ENCODE results near the gene TTC7B. TPM values are rescaled to one million over a fixed set of nuclear protein-coding genes. Genes with fewer than 3 reads are reported as not detected.

Gene TTC7B
- total RNA-seq, 2 experiments from 2014 or later: 1.2 to 1.3 TPM

DNA sequence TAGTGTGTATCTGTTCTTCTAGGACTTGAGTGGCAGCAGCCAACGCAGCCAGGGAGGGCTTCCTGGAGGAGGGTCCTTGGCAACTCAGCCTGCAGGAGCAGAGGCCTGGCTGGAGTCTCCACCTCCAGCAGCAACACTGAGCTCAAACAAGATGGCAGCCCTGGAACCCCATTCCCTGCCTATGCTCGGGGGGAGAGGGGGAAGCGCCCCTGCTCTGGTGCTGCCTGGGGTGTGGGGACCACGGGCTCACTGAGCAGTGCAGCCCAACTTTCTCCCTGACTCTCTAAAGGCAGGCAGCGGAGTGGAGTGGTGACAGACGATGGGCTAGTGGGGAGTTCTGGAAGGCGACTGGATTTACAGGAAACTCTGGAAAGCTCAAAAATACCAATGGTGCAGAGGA, 258.7 kb downstream of the TTC7B start:
- ATAC-seq (ENCODE audit: poor library complexity): no peak
- Mint-ChIP-seq H3K27ac (no peak overlapping the region), H3K9me3 (no peaks in the 10 kb centered on the region), H3K4me1 (ENCODE audit: low read depth) (no peaks in the 10 kb centered on the region), H3K4me3 (no peak overlapping the region), H3K36me3 (ENCODE audit: low read depth) (no peaks in the 10 kb centered on the region), H3K27me3 (no peaks in the 10 kb centered on the region)
- Histone ChIP-seq H3K4me1 (ENCODE audit: insufficient read depth, low read length) (no peaks in the 10 kb centered on the region), H3K9me3 (ENCODE audit: control insufficient read depth in 1 of 2, insufficient read depth in 1 of 2, low read length in 2 of 2) (no peaks in the 10 kb centered on the region), H3K36me3 (ENCODE audit: insufficient read depth, low read length) (no peaks in the 10 kb centered on the region), H3K27me3 (ENCODE audit: control insufficient read depth in 1 of 2, insufficient read depth in 2 of 2, low read length in 2 of 2) (no peaks in the 10 kb centered on the region), H3K4me3 (ENCODE audit: low read length) (no peak overlapping the region), H3K27ac (ENCODE audit: low read depth in 1 of 2, low read length in 2 of 2) (no peak overlapping the region)
- ChIA-PET CTCF (no interaction called here), POLR2A (no interaction called here)
- TF ChIP-seq, protein P1, sequence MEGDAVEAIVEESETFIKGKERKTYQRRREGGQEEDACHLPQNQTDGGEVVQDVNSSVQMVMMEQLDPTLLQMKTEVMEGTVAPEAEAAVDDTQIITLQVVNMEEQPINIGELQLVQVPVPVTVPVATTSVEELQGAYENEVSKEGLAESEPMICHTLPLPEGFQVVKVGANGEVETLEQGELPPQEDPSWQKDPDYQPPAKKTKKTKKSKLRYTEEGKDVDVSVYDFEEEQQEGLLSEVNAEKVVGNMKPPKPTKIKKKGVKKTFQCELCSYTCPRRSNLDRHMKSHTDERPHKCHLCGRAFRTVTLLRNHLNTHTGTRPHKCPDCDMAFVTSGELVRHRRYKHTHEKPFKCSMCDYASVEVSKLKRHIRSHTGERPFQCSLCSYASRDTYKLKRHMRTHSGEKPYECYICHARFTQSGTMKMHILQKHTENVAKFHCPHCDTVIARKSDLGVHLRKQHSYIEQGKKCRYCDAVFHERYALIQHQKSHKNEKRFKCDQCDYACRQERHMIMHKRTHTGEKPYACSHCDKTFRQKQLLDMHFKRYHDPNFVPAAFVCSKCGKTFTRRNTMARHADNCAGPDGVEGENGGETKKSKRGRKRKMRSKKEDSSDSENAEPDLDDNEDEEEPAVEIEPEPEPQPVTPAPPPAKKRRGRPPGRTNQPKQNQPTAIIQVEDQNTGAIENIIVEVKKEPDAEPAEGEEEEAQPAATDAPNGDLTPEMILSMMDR (IDR thresholded peaks at IDR 0.05): no peak
- intact Hi-C loops (cut with DNase I, micrococcal nuclease): no loop called here
- DNase-seq: no peak

- Mint-ChIP-seq H3K4me1 (ENCODE audit: low read depth) (no peaks in the 10 kb centered on the region), H3K36me3 (ENCODE audit: low read depth) (no peaks in the 10 kb centered on the region), H3K27me3 (no peaks in the 10 kb centered on the region), H3K4me3 (no peak overlapping the region), H3K9me3 (no peaks in the 10 kb centered on the region), H3K27ac (no peak overlapping the region)
- TF ChIP-seq, protein P1 (IDR thresholded peaks at IDR 0.05): no peak
- no peak for DNase-seq
- ChIA-PET POLR2A (no interaction called here), CTCF (no interaction called here)
- intact Hi-C loops (cut with DNase I, micrococcal nuclease): no loop called here
- H3K4me1 ChIP-seq (ENCODE audit: insufficient read depth, low read length): no peaks in the 10 kb centered on the region
- H3K4me3 ChIP-seq (ENCODE audit: low read length): no peak overlapping the region
- H3K9me3 ChIP-seq (ENCODE audit: control insufficient read depth in 1 of 2, insufficient read depth in 1 of 2, low read length in 2 of 2): no peaks in the 10 kb centered on the region
- no peak overlapping the region for H3K27ac ChIP-seq (ENCODE audit: low read depth in 1 of 2, low read length in 2 of 2)
- H3K36me3 ChIP-seq (ENCODE audit: insufficient read depth, low read length): no peaks in the 10 kb centered on the region
- no peaks in the 10 kb centered on the region for H3K27me3 ChIP-seq (ENCODE audit: control insufficient read depth in 1 of 2, insufficient read depth in 2 of 2, low read length in 2 of 2)
- ATAC-seq (ENCODE audit: poor library complexity): no peak
These were observed 259.4 kb downstream of the TTC7B start for GRCh38 chr14:90556666-90557450.

GRCh38 chr14:90556012-90556477, 260.2 kb downstream of the TTC7B start:
- Mint-ChIP-seq H3K9me3 (no peaks in the 10 kb centered on the region), H3K4me3 (no peak overlapping the region)
- POLR2A ChIA-PET: no interaction called here

More at GRCh38 chr14:90556012-90556477, 260.2 kb downstream of the TTC7B start:
- Histone ChIP-seq H3K27ac (ENCODE audit: low read depth in 1 of 2, low read length in 2 of 2) (no peak overlapping the region), H3K36me3 (ENCODE audit: insufficient read depth, low read length) (no peaks in the 10 kb centered on the region), H3K27me3 (ENCODE audit: control insufficient read depth in 1 of 2, insufficient read depth in 2 of 2, low read length in 2 of 2) (no peaks in the 10 kb centered on the region), H3K4me3 (ENCODE audit: low read length) (no peak overlapping the region), H3K4me1 (ENCODE audit: insufficient read depth, low read length) (no peaks in the 10 kb centered on the region), H3K9me3 (ENCODE audit: control insufficient read depth in 1 of 2, insufficient read depth in 1 of 2, low read length in 2 of 2) (no peaks in the 10 kb centered on the region)
- DNase-seq (no peak), ATAC-seq (ENCODE audit: poor library complexity) (no peak)
- CTCF ChIA-PET: no interaction called here
- H3K27ac Mint-ChIP-seq: no peak overlapping the region
- H3K36me3 Mint-ChIP-seq (ENCODE audit: low read depth): no peaks in the 10 kb centered on the region
- H3K27me3 Mint-ChIP-seq: no peaks in the 10 kb centered on the region
- intact Hi-C loops (cut with DNase I, micrococcal nuclease): no loop called here
- TF ChIP-seq, protein P1 (IDR thresholded peaks at IDR 0.05): no peak
- H3K4me1 Mint-ChIP-seq (ENCODE audit: low read depth): no peaks in the 10 kb centered on the region

Measured in CD4-positive, alpha-beta T cell (primary cell).